ENCODE data around the gene JADE1.

Gene JADE1

DNA sequence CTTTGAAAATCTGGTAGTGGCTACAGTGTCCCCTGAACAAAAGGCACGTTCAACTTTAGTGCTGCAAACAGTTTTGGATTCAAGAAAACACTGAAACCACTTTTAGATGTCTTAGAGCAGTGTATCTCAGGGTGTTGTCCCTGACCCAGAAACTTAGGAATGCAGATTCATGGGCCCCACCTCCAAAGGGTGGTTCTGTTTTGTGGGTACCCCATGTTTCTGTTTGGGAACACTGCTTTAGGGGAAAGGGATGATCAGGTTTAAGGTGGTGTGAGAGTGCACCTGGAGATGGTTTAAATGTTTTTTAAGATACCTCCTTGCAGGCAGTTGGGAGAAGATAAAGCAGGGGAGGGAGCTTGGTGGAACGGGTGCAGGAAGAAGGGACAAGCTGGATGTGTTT lies 55.6 kb downstream of the JADE1 start:
- TF ChIP-seq, protein P1, sequence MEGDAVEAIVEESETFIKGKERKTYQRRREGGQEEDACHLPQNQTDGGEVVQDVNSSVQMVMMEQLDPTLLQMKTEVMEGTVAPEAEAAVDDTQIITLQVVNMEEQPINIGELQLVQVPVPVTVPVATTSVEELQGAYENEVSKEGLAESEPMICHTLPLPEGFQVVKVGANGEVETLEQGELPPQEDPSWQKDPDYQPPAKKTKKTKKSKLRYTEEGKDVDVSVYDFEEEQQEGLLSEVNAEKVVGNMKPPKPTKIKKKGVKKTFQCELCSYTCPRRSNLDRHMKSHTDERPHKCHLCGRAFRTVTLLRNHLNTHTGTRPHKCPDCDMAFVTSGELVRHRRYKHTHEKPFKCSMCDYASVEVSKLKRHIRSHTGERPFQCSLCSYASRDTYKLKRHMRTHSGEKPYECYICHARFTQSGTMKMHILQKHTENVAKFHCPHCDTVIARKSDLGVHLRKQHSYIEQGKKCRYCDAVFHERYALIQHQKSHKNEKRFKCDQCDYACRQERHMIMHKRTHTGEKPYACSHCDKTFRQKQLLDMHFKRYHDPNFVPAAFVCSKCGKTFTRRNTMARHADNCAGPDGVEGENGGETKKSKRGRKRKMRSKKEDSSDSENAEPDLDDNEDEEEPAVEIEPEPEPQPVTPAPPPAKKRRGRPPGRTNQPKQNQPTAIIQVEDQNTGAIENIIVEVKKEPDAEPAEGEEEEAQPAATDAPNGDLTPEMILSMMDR (IDR thresholded peaks at IDR 0.05; ENCODE audit: low read depth, low read length) = no peak
- DNase-seq (ENCODE audit: extremely low read depth, low read depth) = no peak

- no peak for DNase-seq (ENCODE audit: extremely low read depth, low read depth)
Observed at GRCh38 chr4:128866269-128866668, 56.8 kb downstream of the JADE1 start.

DNA sequence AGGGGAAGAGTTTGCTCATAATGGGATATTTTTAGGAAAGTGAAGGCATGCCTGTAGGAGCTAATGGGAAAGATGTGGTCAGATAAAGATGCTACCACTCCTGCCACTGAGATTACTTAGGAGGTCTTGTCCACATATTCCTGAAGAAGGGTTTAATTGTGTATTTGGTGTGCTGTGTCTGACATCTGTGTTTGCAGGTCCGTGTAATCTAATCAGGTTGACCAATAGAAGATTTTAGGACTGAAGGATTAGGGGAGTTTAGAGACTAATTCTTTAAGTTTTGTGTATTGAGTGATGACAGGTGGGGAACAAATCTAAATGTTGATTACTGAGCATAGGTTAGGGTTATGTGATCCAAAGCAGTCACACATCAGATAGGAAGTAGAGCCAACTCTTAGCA lies 57.2 kb downstream of the JADE1 start:
- TF ChIP-seq, protein P1 (IDR thresholded peaks at IDR 0.05; ENCODE audit: low read depth, low read length) = no peak
- DNase-seq (ENCODE audit: extremely low read depth, low read depth) = no peak

More at GRCh38 chr4:128866269-128866668, 56.8 kb downstream of the JADE1 start:
- TF ChIP-seq, protein P1 (IDR thresholded peaks at IDR 0.05; ENCODE audit: low read depth, low read length) = no peak

GRCh38 chr4:128868758-128869157 lies 59.3 kb downstream of the JADE1 start:
- TF ChIP-seq, protein P1 (IDR thresholded peaks at IDR 0.05; ENCODE audit: low read depth, low read length) = no peak
- DNase-seq (ENCODE audit: extremely low read depth, low read depth) = no peak

- DNase-seq (ENCODE audit: extremely low read depth, low read depth) = no peak
- TF ChIP-seq, protein P1 (IDR thresholded peaks at IDR 0.05; ENCODE audit: low read depth, low read length) = no peak
Observed at GRCh38 chr4:128869776-128870509, 60.4 kb downstream of the JADE1 start.

- DNase-seq (ENCODE audit: extremely low read depth, low read depth) = peak; percentile 38
- TF ChIP-seq, protein P1 (IDR thresholded peaks at IDR 0.05; ENCODE audit: low read depth, low read length) = no peak
Observed at GRCh38 chr4:128871948-128872347, 62.4 kb downstream of the JADE1 start.

DNA sequence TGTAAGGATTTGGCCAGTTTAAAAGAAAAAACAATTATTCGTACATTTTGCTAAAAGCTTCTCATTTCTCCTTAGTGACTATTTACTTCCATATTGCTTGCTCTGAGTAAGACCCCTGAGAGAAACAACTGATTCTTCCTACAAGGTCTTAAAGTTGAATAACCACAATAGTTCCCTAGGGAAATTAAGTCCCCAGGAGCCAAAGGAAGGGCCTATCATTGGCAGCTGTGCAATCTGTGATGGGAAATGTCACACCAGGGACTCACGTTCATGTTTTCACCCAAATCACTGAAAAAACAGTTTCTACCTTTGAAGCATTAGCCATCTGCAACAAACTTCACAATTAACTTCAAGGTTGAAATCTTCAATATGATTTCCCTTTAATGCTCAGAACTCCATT lies 66.7 kb downstream of the JADE1 start:
- TF ChIP-seq, protein P1 (IDR thresholded peaks at IDR 0.05; ENCODE audit: low read depth, low read length) = no peak

More for the DNA sequence above, 66.7 kb downstream of the JADE1 start:
- no peak for DNase-seq (ENCODE audit: extremely low read depth, low read depth)

Measured in AG09319 (cell line).